WI38 (cell line): ENCODE measurements around the gene SLC35D2.

Experiments used
- H3K4me3 ChIP-seq: 2 replicates; pipeline ENCODE4 v1.5.1; 2011; ENCODE audit warnings: low read depth, mild to moderate bottlenecking, control low read depth, low read length
- CTCF ChIP-seq: IDR thresholded peaks from 2 replicates; pipeline ENCODE4 v1.5.1; 2012; ENCODE audit warnings: low read depth, mild to moderate bottlenecking, control low read depth, low read length

The SLC35D2 gene

DNA sequence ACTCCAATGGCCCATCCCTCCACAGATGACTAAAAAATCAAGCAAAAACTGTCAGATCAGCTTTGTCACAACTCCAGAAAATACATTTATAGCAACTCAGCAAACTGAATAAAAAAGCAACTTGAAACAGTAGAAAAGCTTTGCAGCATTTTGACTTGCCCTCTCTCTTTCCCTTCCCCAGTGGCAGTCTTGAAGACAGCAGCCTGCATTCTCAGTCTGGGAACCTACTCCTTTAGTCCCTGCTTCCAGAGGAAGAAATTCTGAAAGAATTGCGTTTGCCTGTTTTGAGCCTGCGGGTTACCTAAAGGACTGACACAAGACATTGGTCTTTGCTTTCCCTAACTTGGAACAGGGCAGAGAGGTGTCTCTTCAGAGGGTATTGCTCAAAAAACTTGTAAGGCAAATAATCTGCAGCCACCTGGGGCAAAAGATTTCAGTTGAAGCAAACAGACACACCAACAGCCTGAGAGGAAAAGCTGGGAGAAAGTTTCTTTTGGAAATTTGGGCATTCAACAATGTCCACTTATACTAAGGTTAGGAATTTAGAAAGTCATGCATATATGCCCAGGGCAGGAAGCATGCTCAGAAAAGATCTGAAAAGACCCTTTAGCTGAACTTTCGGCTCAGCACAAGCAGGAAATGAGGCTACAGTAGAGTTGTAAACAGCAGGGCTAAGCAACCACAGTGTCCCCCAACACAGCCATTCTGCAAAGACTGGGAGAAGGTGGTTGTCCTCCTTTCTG lies 15.2 kb upstream of the SLC35D2 start:
- no peak for TF ChIP-seq CTCF
- H3K4me3 ChIP-seq = no peak overlapping the region

GRCh38 chr9:96395964-96396363 lies 12.5 kb upstream of the SLC35D2 start:
- TF ChIP-seq CTCF = no peak
- no peak overlapping the region for H3K4me3 ChIP-seq

DNA sequence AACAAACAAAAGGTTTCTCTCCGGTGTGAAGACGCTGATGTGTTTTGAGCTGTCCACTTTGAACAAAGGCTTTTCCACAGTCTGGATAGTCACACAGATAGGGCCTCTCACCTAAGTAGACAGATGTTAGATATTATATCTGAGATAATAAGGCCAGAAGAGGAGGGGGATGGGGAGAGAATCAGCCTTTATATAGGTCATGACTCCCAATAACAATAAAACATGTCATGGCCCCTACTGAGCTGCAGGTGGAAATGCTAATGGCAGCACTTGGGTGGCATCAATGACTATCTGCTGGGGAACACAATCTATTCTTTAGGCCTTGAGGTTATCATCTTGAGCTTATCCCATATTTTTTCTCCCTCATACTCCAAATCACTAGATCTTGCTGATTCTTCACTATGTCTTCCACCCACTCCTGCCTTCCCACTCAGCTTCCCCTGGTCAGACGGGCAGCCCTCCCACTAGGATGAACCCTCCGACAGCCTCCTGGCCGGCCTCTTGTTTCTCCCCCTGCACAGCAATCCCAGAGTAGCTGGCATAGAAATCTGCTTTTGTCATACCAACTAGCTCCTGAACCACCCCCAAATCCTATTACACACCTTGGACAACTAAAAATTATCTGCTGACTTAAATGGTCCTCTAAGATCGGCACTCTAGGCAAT lies 11.5 kb upstream of the SLC35D2 start:
- H3K4me3 ChIP-seq = no peak overlapping the region
- TF ChIP-seq CTCF = no peak

GRCh38 chr9:96392263-96392662 lies 8.8 kb upstream of the SLC35D2 start:
- no peak for TF ChIP-seq CTCF
- H3K4me3 ChIP-seq = no peak overlapping the region

- H3K4me3 ChIP-seq = no peak overlapping the region
- no peak for TF ChIP-seq CTCF
These were observed 7.7 kb upstream of the SLC35D2 start for GRCh38 chr9:96391021-96391765.

DNA sequence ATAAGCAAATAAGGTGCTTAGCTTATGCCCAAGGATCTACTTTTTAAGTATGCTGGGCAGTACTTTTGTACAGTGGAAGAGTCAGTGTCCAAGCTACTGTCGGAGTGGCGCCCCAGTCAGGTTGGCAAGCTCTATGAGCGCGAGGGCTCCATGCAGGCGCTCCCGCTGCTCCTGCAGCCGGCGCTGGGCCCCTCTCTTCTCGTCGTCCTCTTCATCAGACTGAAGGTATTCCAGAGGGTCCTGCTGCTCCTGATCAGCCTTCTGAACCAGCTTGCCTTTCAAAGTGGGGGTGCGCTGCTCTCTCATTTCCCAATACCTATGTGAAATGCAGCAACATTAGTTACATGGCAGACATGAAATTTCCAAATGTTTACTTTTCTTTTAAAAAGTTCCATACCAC lies 4.6 kb upstream of the SLC35D2 start:
- H3K4me3 ChIP-seq = no peak overlapping the region
- TF ChIP-seq CTCF = no peak

DNA sequence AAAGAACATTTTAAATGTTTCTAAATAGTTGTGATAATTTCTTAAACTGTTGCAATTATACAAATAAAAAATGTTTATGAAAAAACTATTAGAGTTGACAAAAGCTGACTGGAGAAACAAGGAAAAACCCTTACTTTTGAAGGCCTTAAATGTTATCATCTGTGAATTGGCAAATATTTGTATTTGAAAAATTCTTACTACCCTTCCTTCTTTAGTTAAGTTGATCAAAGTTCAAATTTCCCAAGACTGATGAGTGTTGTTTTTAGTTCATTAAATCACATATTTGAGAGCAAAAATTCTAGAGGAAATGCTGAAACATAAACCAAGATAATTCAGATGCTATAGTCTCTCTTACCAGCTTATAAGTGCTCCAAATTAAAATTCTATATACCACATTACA lies 2.6 kb upstream of the SLC35D2 start:
- no peak for TF ChIP-seq CTCF
- H3K4me3 ChIP-seq = no peak overlapping the region
